ENCODE measurements around the gene ACOX3.

GRCh38 chr4:8370106-8370787 lies 70.3 kb downstream of the ACOX3 start:
- no peak for TF ChIP-seq CTCF (conservative IDR thresholded peaks at IDR 0.05; ENCODE audit: low read length)
- no peak for TF ChIP-seq EZH2phosphoT487 (IDR thresholded peaks at IDR 0.05; ENCODE audit: borderline replicate concordance)
